ENCODE data around the gene CFL1. TPM values are rescaled to one million over a fixed set of nuclear protein-coding genes. Genes with fewer than 3 reads are reported as not detected.
A peak's percentile ranks its signal among the peaks of the same experiment; 100 is the strongest.

Gene CFL1
- total and polyA plus RNA-seq, 10 of the 15 experiments (the other 5 are each of a cell fraction or from before 2014, with no cell fraction given), result 164 to 2,994 (median 1,500) TPM

GRCh38 chr11:65857853-65858680, at the start of gene CFL1 (continued):
- peak; percentile 91; the same call in 1 of the 2 replicates for TF ChIP-seq CREM (IDR thresholded peaks at IDR 0.05; ENCODE audit: low read depth)
- no peak for TF ChIP-seq GABPA (IDR thresholded peaks at IDR 0.05; ENCODE audit: low read depth)
- TF ChIP-seq RAD51 (IDR thresholded peaks at IDR 0.05), result no peak
- TF ChIP-seq ZNF384 (IDR thresholded peaks at IDR 0.05; ENCODE audit: borderline replicate concordance, low read depth, low read length), result no peak
- peak; percentile 90 for TF ChIP-seq ZNF687 (IDR thresholded peaks at IDR 0.05)
- no peak for TF ChIP-seq HDAC2 (IDR thresholded peaks at IDR 0.05)
- no peak for TF ChIP-seq MTA2 (IDR thresholded peaks at IDR 0.05; ENCODE audit: low read depth)
- no peak for TF ChIP-seq RELB (IDR thresholded peaks at IDR 0.05; ENCODE audit: low read depth)

Data from GM12878 (cell line).